Measurements from ENCODE around the gene SRSF7. TPM values are rescaled to one million over a fixed set of nuclear protein-coding genes. Genes with fewer than 3 reads are reported as not detected.

The SRSF7 gene
- polyA plus RNA-seq, 1 donor (not counting 4 experiments of a cell fraction or from before 2014, with no cell fraction given) = 316 TPM

- Histone ChIP-seq H3K4me2 (ENCODE audit: control insufficient read depth, extremely low read depth, insufficient read depth, low read depth, low read length) (no peak overlapping the region), H3K9me1 (ENCODE audit: control insufficient read depth, extremely low read depth, insufficient read depth, low read length) (no peaks in the 10 kb centered on the region), H2AFZ (ENCODE audit: control insufficient read depth, low read length) (peak overlapping the region; percentile 36), H3K36me3 (ENCODE audit: control insufficient read depth in 2 of 2, extremely low read depth in 1 of 2, insufficient read depth in 2 of 2, low read length in 2 of 2) (peaks cover 0 to 8% of the 10 kb centered on the region in 2 experiments), H3K27ac (ENCODE audit: control insufficient read depth, insufficient read depth, low read length) (no peak overlapping the region), H3K4me3 (ENCODE audit: control insufficient read depth in 2 of 3, extremely low read depth in 1 of 3, insufficient read depth in 2 of 3, low read depth in 1 of 3, low read length in 3 of 3) (no peak overlapping the region), H3K4me1 (ENCODE audit: control insufficient read depth, extremely low read depth, insufficient read depth, low read length) (peaks cover 10% of the 10 kb centered on the region), H3K9me3 (ENCODE audit: control insufficient read depth, low read depth, low read length) (no peaks in the 10 kb centered on the region), H4K20me1 (ENCODE audit: control insufficient read depth, extremely low read depth, insufficient read depth, low read length) (peaks cover 11% of the 10 kb centered on the region), H3K79me2 (ENCODE audit: control insufficient read depth, insufficient read depth, low read length) (peaks cover 21% of the 10 kb centered on the region), H3K27me3 (ENCODE audit: control insufficient read depth, extremely low read depth, insufficient read depth, low read length) (no peaks in the 10 kb centered on the region), H3K9ac (ENCODE audit: control insufficient read depth, extremely low read depth, insufficient read depth, low read length) (no peak overlapping the region)
- DNase-seq (ENCODE audit: low read depth, low spot score) = no peak
- no peak for TF ChIP-seq CTCF (optimal IDR thresholded peaks at IDR 0.05 in 1 of 3, IDR thresholded peaks at IDR 0.05 in 1 of 3, conservative IDR thresholded peaks at IDR 0.05 in 1 of 3; ENCODE audit: extremely low read depth in 1 of 3, insufficient read depth in 2 of 3, low read length in 3 of 3)
- no peak for TF ChIP-seq EZH2 (IDR thresholded peaks at IDR 0.05; ENCODE audit: low read length)
- dilution Hi-C loops (cut with MboI; ENCODE audit: extremely low pct_ligation_motif_present, low sequenced_read_pairs) = no loop called here
- FAIRE-seq = no peak
Measured at GRCh38 chr2:38754049-38754448, 2.9 kb upstream of the SRSF7 start.

GRCh38 chr2:38751596-38752410 is 642 bp upstream of the SRSF7 start:
- Histone ChIP-seq H3K36me3 (ENCODE audit: control insufficient read depth in 2 of 2, extremely low read depth in 1 of 2, insufficient read depth in 2 of 2, low read length in 2 of 2) (peaks cover 13 to 29% of the 10 kb centered on the region in 2 experiments), H3K4me3 (ENCODE audit: control insufficient read depth in 2 of 3, extremely low read depth in 1 of 3, insufficient read depth in 2 of 3, low read depth in 1 of 3, low read length in 3 of 3) (peak overlapping the region; percentile 80 to 98 (median 83)), H4K20me1 (ENCODE audit: control insufficient read depth, extremely low read depth, insufficient read depth, low read length) (peaks cover 29% of the 10 kb centered on the region), H3K27ac (ENCODE audit: control insufficient read depth, insufficient read depth, low read length) (peak overlapping the region; percentile 99), H3K4me2 (ENCODE audit: control insufficient read depth, extremely low read depth, insufficient read depth, low read depth, low read length) (peak overlapping the region; percentile 98), H3K9me3 (ENCODE audit: control insufficient read depth, low read depth, low read length) (no peaks in the 10 kb centered on the region), H3K9ac (ENCODE audit: control insufficient read depth, extremely low read depth, insufficient read depth, low read length) (peak overlapping the region; percentile 100), H3K79me2 (ENCODE audit: control insufficient read depth, insufficient read depth, low read length) (peaks cover 43% of the 10 kb centered on the region), H3K9me1 (ENCODE audit: control insufficient read depth, extremely low read depth, insufficient read depth, low read length) (no peaks in the 10 kb centered on the region), H3K27me3 (ENCODE audit: control insufficient read depth, extremely low read depth, insufficient read depth, low read length) (no peaks in the 10 kb centered on the region), H2AFZ (ENCODE audit: control insufficient read depth, low read length) (peak overlapping the region; percentile 99), H3K4me1 (ENCODE audit: control insufficient read depth, extremely low read depth, insufficient read depth, low read length) (peaks cover 29% of the 10 kb centered on the region)
- dilution Hi-C loops (cut with MboI; ENCODE audit: extremely low pct_ligation_motif_present, low sequenced_read_pairs) = no loop called here
- DNase-seq (ENCODE audit: low read depth, low spot score) = no peak
- TF ChIP-seq EZH2 (IDR thresholded peaks at IDR 0.05; ENCODE audit: low read length) = no peak
- no peak for TF ChIP-seq CTCF (optimal IDR thresholded peaks at IDR 0.05 in 1 of 3, IDR thresholded peaks at IDR 0.05 in 1 of 3, conservative IDR thresholded peaks at IDR 0.05 in 1 of 3; ENCODE audit: extremely low read depth in 1 of 3, insufficient read depth in 2 of 3, low read length in 3 of 3)
- no peak for FAIRE-seq

All from keratinocyte (primary cell).